ENCODE measurements around the gene MGAT3.
"Not testable (repeated sequence)": the region's sequence is repeated elsewhere in the genome, so short reads cannot be mapped to it uniquely, and the experiment has no call there.

The MGAT3 gene

GRCh38 chr22:39510529-39511149 lies 53.8 kb downstream of the MGAT3 start:
- no peak for DNase-seq

DNA sequence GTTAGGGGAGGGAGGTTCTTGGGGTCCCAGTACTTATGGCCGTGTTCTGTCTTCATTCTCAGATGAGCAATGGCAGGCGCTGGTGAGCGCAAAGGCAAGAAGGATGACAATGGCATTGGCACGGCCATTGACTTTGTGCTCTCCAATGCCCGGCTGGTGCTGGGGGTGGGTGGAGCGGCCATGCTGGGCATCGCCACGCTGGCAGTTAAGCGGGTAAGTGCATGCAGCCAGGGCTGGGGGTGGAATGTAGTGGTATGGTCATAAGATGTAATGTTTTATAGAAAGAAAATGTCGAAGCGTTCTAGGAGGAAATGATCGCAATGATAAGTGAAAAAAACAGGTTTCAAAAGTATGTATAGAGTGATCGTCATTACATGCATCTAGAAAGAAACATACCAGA lies 54.4 kb downstream of the MGAT3 start:
- no peak for DNase-seq

DNA sequence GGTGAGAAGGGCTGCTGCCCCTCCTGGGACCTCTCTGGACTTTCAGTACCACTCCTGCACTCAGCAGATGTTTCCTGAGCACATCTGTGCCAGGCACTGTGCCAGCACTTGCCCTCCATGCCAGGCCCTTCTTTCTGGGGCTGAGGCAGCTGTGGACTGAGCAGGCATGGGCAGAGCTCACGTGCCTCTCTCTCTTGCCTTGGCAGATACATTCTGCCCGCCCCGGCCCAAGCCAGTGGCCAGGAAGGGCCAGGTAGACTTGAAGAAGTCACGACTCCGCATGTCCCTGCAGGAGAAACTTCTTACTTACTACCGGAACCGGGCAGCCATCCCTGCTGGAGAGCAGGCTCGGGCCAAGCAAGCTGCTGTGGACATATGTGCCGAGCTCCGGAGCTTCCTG lies 55.2 kb downstream of the MGAT3 start:
- DNase-seq: no peak

DNA sequence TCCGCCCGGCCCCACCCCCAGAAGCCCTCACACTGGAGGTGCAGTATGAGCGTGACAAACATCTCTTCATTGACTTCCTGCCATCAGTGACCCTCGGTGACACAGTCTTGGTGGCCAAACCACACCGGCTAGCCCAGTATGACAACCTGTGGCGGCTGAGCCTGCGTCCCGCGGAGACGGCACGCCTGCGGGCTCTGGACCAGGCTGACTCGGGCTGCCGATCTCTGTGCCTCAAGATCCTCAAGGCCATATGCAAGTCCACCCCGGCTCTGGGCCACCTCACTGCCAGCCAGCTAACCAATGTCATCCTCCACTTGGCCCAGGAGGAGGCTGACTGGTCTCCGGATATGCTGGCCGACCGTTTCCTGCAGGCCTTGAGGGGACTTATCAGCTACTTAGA lies 57.0 kb downstream of the MGAT3 start:
- DNase-seq: no peak

- DNase-seq: peak in 31 of 56 donors; percentile 17 to 78 (median 38)
Observed at GRCh38 chr22:39514373-39514973, 57.7 kb downstream of the MGAT3 start.

- no peak for DNase-seq
Observed at GRCh38 chr22:39515266-39516050, 58.6 kb downstream of the MGAT3 start.

DNA sequence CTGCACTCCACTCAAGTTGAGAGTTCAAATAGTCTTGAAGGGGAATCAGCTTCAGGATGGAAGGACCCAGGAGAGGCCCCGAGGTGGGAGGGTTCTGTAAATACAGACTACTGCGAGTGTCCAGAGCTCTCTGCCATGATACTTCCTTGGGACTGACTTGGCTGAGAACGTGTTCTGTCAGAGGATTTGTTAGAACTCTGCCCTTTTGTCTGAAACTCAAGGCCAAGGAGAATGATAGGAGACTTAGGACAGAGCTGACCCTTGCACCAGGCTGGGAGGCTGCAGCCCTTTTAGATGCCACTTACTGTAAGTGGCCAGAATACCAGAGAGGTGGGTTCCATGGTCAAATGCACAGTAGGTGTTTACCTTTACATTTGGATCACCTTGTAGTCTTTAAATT lies 60.7 kb downstream of the MGAT3 start:
- no peak for DNase-seq

- no peak for DNase-seq
Observed at GRCh38 chr22:39518144-39518786, 61.5 kb downstream of the MGAT3 start.

DNA sequence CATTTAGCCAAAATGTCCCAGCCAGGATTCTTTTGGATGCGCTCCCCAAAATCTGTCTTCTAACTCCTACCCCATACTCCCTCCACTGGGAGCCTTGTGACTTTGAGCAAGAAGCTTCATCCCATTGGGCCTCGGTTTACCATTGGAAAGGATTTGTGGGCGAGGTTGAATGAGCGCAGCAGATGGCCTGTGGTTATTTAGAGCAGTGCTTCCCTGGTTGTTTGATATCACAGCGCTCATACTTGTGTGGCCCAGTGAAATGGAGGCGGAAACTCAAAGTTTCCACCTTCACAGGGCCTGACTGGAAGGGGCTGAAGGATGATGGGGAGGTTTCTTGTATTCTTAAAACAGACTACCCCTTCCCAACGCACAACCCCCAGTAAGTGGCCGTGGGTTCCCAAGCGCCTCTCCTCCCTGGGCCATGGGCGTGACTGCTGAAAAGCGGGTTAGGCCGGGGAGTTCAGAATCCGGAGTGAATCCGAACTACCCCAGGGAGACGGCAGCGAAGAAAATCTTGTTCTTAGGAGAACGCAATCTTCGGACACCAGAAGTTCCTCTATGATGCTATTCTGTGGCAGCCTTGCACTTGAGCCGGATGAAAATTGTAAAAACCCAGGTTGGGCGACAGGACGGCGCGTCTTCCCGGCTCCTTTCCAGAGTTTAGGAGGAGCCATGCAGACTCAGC lies 62.3 kb downstream of the MGAT3 start:
- no peak for DNase-seq

DNA sequence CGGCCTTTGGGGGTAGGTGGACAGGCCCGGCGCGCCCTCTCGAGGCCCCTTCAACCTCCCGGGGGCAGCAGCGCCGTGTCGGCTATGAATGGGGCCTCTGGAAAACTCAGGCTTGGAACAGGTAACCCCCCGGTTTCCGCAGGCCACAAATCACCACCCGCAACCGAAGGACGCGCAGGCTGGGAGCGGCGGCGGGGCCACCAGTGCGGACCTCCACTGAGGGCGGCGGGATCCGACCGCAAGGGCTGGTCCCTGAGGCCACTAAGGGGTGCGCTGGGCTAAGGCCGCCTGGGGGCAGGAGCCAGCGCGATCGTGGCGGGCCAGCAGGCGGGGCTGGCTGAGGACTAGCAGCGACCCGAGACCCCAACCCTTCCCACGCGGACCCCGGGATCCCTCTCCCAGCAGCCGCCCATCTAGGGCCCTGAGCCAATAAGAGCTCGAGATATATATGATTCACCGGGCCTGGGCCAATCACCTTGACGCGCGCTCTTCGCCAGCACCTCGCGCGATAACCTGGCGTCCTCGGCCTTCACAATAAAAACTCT lies 62.9 kb downstream of the MGAT3 start:
- peak in 48 of 56 donors; percentile 47 to 97 (median 86) for DNase-seq

- DNase-seq: peak in 55 of 56 donors; percentile 64 to 98 (median 92)
Observed at GRCh38 chr22:39520226-39521105, 63.7 kb downstream of the MGAT3 start, which contains the start of gene ATF4. Gene ATF4, plus strand, starts transcription at chr22:39520562. Its CDS starts 884 bp downstream, at chr22:39521446.

DNA sequence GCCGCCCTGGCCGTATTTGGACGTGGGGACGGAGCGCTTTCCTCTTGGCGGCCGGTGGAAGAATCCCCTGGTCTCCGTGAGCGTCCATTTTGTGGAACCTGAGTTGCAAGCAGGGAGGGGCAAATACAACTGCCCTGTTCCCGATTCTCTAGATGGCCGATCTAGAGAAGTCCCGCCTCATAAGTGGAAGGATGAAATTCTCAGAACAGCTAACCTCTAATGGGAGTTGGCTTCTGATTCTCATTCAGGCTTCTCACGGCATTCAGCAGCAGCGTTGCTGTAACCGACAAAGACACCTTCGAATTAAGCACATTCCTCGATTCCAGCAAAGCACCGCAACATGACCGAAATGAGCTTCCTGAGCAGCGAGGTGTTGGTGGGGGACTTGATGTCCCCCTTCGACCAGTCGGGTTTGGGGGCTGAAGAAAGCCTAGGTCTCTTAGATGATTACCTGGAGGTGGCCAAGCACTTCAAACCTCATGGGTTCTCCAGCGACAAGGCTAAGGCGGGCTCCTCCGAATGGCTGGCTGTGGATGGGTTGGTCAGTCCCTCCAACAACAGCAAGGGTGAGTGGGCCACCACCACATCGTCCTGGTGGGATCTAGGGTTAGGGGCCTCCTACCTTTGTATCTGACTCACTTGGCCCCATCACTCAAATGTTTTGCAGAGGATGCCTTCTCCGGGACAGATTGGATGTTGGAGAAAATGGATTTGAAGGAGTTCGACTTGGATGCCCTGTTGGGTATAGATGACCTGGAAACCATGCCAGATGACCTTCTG lies 64.5 kb downstream of the MGAT3 start:
- DNase-seq: not testable (repeated sequence)

DNA sequence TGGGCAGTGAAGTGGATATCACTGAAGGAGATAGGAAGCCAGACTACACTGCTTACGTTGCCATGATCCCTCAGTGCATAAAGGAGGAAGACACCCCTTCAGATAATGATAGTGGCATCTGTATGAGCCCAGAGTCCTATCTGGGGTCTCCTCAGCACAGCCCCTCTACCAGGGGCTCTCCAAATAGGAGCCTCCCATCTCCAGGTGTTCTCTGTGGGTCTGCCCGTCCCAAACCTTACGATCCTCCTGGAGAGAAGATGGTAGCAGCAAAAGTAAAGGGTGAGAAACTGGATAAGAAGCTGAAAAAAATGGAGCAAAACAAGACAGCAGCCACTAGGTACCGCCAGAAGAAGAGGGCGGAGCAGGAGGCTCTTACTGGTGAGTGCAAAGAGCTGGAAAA lies 65.3 kb downstream of the MGAT3 start:
- not testable (repeated sequence) for DNase-seq

DNA sequence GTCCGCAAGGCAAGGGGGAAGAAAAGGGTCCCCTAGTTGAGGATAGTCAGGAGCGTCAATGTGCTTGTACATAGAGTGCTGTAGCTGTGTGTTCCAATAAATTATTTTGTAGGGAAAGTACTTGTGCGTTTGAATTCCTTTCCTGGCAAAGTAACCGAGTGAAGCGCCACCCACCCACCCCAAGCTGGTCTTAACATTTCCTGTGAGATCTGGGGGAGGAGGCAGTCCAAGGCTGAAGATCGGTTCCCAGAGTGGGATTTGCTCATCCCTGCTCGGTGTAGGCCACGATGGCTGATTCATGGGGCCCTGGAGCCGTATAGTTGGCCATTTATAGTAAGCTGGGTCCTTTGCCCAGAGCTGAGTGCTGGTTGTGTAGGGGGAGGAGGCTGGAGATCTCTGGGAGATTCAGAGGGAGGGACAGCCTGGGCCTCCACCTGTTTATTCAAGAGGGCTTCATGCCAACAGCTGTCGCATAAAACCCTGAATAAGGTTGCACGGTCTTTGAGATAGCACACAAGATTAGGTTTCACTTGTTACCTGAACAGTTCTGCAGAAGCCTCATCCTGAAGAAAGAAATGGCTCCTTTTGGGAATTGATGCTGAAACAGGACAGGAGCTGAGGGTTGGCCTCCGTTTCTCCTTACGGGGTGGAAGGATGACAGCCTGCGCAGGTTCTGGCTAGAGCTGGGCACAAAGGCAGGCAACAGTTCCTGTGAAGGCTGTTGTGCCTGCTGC lies 65.9 kb downstream of the MGAT3 start:
- peak in 5 of 56 donors; percentile 9 to 36 (median 23) for DNase-seq

GRCh38 chr22:39524089-39524752 lies 67.4 kb downstream of the MGAT3 start:
- no peak for DNase-seq

- DNase-seq: no peak
Observed at GRCh38 chr22:39524753-39525657, 68.2 kb downstream of the MGAT3 start.

GRCh38 chr22:39525658-39525975 lies 68.8 kb downstream of the MGAT3 start:
- DNase-seq: no peak

Data from nucleus accumbens (tissue), 56 donors.